HG03175 (cell line): ENCODE results near the gene USP10.
"Not testable (repeated sequence)": the region's sequence is repeated elsewhere in the genome, so short reads cannot be mapped to it uniquely, and the experiment has no call there.

Experiments used
- ATAC-seq: cut with Tn5 transposase; IDR thresholded peaks from one replicate; pipeline ENCODE4 v1.9.1; 2021; ENCODE audit warnings: mild to moderate bottlenecking, moderate library complexity; ENCODE audit not compliant: unreplicated experiment

USP10 gene

DNA sequence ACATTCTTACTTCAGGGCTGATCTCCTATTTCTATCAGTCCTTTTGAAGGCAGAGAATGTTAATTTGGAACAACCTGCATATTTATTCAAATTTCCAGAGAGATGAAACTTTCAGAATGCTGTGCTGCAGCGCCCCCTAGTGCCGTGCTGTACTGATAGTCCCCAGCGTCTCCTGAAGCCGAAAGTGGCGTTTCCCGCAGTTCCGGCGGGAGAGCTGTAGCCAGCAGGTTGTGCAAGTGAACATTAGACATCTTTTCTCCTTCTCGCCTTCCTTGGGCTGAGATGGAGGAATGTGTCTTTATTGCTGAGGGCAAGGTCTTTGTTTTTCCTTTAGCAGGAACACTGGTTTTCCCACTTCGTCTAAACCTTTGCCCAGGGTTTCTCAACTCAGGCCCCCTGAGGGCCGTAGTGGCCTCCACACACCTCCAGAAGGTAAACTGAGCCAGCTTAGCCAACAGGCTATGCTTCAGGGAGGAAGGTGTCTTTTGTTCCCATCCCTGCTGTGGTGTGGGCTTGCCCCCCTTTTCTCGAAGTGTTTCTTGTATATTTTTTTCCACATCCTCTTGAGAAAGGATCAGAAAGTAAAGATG, 26.4 kb downstream of the USP10 start:
- peak; percentile 26 for ATAC-seq

GRCh38 chr16:84726669-84727467, 27.1 kb downstream of the USP10 start:
- peak; percentile 48 for ATAC-seq

GRCh38 chr16:84728853-84729424, 29.1 kb downstream of the USP10 start:
- ATAC-seq = no peak

DNA sequence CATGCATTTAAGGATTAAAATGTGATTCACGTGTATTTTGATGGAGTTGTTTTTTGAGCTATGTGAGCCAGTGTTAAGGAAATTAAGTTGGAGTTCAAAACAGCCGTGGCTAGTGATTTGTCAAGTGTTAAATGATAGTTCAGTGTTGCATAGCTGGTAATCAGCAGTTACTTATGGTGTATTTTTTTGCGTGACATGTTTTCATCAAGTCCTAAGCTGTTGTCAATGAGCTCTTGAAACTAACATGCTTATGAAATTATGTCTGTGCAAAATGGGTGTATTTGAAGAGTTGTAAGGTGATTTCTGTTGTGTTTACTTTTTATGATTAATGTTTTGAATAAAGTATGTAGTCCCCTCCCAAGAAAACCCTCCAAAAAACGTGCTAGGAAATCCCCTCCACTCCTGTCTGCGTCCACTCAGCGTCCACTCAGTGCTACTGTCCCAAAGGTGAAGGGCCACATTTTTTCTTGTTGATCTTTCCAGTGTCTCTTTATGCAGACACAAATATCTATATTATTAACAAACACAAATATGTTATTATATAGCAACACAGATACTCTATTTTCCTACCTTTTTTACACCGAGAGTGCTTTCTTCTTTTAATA, 30.0 kb downstream of the USP10 start:
- no peak for ATAC-seq

DNA sequence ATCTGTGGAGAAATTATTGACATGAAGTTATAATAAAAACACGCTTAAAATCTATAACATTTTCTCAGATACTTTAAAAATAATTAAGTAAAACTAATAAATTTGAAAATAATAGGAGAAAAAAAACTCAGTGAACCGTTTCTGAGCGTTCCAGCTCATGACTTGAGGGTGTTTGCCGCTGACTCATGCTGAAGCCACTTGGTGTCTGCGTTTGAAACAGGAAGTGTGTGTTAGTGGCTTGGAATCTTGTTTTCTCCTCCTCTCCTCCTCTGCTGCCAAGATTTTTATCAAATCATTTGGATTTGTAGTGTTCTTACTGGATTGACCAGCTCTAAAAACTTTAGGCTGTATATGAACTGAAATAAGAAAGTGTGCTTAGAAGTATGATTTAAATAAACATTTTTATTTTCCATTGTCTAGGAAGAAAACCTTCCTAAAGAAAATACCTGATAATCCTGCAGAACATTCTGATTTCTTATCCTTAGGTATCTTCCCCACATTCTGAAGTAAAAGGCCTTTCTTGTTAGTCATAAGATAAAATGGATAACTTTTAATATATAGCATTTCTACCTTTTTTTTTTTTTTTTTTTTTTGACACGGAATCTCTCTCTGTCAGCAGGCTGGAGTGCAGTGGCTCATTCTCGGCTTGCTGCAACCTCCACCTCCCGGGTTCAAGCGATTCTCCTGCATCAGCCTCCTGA, 30.8 kb downstream of the USP10 start:
- peak; percentile 55 for ATAC-seq

GRCh38 chr16:84732332-84732673, 32.5 kb downstream of the USP10 start:
- ATAC-seq = not testable (repeated sequence)

- no peak for ATAC-seq
These were observed 33.0 kb downstream of the USP10 start for GRCh38 chr16:84732674-84733352.

- ATAC-seq = no peak
These were observed 36.2 kb downstream of the USP10 start for GRCh38 chr16:84735849-84736586.

DNA sequence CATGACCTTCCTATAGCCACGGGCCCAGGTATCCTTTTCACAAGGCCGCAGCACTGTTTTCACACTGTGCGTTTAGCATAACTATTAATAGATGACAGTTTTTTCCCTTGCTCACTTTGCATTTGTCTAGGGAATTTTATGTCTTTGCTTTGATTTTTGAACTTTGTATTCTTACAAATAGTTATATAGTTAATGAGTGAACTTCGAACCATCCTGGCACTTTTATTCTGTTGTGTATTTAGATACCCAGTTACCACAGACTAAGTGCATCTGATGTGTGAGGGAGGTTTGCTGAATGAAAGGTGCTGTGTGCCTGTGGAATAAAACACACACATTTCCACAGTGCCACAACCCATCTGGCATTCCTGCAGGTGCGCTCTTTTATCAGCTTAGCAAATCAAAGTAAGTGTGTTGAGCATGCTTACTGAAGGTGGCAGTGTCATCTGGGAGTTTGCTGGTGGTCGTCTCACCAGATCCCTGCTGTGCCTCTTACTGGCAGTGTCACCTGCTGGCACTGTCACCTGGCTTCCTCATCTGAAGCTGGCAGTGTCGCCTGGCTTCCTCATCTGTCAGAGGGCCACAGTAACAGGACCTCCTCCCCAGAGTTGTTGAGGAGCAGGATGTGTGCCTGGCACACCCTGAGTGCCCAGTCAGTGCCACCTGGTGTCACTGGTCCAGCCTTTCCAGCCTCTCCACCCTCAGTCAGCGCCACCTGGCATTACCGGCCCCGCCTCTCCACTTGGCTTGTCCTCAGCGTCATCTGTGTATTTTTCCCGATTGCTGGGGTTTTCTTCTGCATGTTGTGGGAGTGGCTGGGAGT, 37.6 kb downstream of the USP10 start:
- ATAC-seq = no peak

DNA sequence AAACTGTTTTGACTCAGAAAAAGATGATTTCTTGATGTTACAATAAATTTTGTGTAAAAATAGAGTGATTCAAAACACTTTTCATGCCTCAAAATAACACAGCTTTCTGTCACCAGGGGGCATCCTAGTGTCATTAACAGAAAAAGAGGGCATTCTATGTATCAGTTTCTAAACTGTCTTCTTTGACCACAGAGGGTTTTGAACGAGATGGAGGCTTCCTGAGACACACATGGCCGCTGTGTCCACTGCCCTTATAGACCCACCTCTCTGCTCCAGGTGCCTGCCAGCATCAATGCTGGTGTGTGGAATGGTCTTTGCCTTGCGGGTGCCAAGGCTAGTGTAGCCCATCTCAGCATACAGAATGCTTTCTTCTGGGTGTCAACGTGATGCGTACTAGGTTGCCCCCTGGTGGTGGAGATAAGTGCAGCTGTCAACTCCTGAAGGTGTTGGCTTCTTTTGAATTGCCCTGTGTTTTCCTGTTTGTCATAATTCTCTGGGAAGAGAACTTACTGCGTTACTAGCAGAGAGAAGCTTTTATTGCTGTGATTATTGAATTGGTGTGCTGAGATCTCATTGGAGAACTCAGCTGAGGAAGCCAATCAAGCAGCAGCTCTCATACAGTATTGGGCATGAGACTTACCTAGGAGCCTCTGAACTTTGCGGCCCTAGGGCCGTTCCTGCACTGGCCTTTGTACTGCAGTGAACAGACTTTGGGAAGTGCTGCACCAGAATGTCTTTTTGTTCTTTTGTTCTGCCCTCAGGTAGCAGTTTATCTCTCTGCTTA, 38.6 kb downstream of the USP10 start:
- peak; percentile 58 for ATAC-seq

- no peak for ATAC-seq
These were observed 39.7 kb downstream of the USP10 start for GRCh38 chr16:84739349-84740124.

GRCh38 chr16:84740596-84741116, 40.9 kb downstream of the USP10 start:
- ATAC-seq = no peak

DNA sequence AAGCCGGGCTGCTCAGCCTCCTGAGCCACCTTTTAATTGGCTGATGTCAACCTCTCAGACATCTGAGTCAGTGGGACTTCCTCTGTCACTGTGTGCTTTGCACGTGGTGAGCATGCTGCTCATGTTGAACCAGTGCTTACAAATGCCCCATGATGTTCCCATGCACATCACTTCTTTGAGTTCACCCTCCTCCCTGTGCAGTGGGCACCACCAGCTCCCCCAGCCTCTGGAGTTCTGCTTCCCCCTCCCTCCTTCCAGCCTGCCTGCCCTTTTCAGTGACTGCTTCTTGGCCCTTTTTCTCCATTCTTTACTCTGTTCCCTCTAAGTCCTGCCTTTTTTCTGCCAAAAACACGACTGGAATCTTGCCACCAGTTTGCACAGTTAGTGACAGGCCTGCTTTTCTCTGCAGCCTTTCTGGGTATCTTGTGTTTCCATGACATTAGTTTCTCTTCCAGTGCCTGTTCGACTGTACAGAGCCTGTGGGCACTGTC, 41.6 kb downstream of the USP10 start:
- no peak for ATAC-seq

- ATAC-seq = no peak
These were observed 42.9 kb downstream of the USP10 start for GRCh38 chr16:84742641-84743092.

GRCh38 chr16:84746231-84746630, 46.4 kb downstream of the USP10 start:
- no peak for ATAC-seq

DNA sequence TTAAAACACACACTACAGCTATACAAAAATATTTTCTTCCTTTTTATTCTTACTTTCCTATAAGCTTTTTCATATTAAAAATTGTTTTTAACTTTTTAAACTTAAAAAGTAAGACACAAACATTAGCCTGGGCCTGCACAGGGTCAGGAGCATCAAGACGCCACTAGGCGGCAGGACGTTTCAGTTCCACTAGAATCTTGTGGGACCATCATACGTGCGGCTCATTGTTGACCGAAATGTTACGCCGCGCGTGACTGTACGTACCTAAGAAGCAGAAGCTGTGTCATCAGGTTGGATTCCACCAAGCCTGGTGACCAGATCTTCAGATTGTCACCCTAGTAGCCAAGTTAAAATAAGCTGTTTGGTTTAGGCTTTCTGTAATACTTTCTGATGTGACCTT, 47.1 kb downstream of the USP10 start:
- ATAC-seq = no peak

GRCh38 chr16:84748247-84748646, 48.4 kb downstream of the USP10 start:
- not testable (repeated sequence) for ATAC-seq
